Kidney epithelial cell (primary cell): ENCODE results near the gene ACP3. TPM values are rescaled to one million over a fixed set of nuclear protein-coding genes. Genes with fewer than 3 reads are reported as not detected.

Experiments
- DNase-seq: peaks from one replicate; pipeline ENCODE4 v3.0.0-alpha.2; 2010; ENCODE audit warnings: low read depth
- H3K27me3 ChIP-seq: 2 replicates; pipeline ENCODE4 v1.6.0; 2011; ENCODE audit warnings: low read length; ENCODE audit not compliant: control insufficient read depth, insufficient read depth
- H3K36me3 ChIP-seq: 2 replicates; pipeline ENCODE4 v1.5.1; 2011; ENCODE audit warnings: low read length; ENCODE audit not compliant: control insufficient read depth, insufficient read depth
- H3K4me3 ChIP-seq: 2 replicates; pipeline ENCODE4 v1.5.1; 2011; ENCODE audit warnings: low read depth, mild to moderate bottlenecking, control low read depth, low read length
- total RNA-seq: library from RNA; depleted of rRNA; stranded (reverse); fragments of >200 nt; gene quantifications from 2 replicates; pipeline ENCODE4 v1.2.3, GENCODE V29; 2015
- TF ChIP-seq, protein P1 (sequence below): IDR thresholded peaks from 2 replicates; pipeline ENCODE4 v1.5.1; 2011; ENCODE audit warnings: mild to moderate bottlenecking, moderate library complexity, low read length, control low read depth, inconsistent platforms; ENCODE audit not compliant: insufficient read depth, poor library complexity, severe bottlenecking

The ACP3 gene, protein sequence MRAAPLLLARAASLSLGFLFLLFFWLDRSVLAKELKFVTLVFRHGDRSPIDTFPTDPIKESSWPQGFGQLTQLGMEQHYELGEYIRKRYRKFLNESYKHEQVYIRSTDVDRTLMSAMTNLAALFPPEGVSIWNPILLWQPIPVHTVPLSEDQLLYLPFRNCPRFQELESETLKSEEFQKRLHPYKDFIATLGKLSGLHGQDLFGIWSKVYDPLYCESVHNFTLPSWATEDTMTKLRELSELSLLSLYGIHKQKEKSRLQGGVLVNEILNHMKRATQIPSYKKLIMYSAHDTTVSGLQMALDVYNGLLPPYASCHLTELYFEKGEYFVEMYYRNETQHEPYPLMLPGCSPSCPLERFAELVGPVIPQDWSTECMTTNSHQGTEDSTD
- 0.46 and 1.8 TPM in 2 replicates for total RNA-seq

DNA sequence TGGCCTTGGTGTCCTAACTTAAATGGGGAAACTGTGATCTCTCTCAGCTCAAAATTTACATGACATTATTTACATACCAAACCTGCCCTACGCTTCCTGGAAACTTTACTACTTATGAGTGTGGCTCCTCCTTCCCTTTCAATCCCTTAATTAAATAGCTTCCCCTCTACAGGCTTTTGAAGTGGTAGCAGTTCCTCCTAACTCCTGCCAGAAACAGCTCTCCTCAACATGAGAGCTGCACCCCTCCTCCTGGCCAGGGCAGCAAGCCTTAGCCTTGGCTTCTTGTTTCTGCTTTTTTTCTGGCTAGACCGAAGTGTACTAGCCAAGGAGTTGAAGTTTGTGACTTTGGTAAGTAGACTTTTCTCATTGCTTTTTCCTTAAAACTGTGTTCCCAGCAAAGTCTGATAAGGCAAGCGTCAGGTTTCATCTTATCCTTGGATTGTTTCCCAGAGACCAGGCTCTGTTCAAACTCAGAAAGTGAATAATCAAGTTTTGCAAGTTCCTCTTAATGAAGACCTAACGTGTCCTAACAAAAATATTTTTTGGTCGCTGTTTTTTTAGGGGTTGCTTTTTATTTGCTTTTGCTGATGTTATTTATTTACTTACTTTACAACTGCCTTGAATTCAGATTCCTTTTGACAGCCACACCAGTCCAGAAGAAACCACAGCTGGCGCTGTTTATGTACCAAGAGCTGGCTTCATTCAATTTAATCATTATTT is at the start of gene ACP3:
ACP3 (plus strand) TSS at position 179 of the 720 bp plus-strand sequence; CDS start at position 229, 50 bp downstream.
- no peaks in the 10 kb centered on the region for H3K27me3 ChIP-seq
- TF ChIP-seq, protein P1, sequence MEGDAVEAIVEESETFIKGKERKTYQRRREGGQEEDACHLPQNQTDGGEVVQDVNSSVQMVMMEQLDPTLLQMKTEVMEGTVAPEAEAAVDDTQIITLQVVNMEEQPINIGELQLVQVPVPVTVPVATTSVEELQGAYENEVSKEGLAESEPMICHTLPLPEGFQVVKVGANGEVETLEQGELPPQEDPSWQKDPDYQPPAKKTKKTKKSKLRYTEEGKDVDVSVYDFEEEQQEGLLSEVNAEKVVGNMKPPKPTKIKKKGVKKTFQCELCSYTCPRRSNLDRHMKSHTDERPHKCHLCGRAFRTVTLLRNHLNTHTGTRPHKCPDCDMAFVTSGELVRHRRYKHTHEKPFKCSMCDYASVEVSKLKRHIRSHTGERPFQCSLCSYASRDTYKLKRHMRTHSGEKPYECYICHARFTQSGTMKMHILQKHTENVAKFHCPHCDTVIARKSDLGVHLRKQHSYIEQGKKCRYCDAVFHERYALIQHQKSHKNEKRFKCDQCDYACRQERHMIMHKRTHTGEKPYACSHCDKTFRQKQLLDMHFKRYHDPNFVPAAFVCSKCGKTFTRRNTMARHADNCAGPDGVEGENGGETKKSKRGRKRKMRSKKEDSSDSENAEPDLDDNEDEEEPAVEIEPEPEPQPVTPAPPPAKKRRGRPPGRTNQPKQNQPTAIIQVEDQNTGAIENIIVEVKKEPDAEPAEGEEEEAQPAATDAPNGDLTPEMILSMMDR, result no peak
- no peaks in the 10 kb centered on the region for H3K36me3 ChIP-seq
- no peak within 1 kb of the TSS for H3K4me3 ChIP-seq
- DNase-seq, result no peak

DNA sequence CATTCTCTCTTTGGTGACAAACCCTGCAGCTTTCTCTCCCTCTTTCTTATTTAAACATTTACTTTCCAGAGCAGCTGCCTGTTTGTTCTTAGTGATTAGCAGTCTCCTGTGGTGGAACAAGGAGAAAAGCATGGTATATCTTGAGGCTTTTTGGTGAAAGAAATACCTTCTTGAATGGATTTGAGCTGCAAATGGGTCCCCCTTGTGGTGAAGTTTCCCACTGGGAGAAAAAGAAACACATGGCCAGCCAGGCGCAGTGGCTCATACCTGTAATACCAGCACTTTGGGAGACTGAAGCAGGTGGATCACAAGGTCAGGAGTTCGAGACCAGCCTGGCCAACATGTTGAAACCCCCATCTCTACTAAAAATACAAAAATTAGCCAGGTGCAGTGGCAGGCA is 48.3 kb upstream of the ACP3 start:
- Histone ChIP-seq H3K27me3 (no peaks in the 10 kb centered on the region), H3K36me3 (no peaks in the 10 kb centered on the region), H3K4me3 (no peak overlapping the region)
- no peak for DNase-seq
- TF ChIP-seq, protein P1, result peak; percentile 48

DNA sequence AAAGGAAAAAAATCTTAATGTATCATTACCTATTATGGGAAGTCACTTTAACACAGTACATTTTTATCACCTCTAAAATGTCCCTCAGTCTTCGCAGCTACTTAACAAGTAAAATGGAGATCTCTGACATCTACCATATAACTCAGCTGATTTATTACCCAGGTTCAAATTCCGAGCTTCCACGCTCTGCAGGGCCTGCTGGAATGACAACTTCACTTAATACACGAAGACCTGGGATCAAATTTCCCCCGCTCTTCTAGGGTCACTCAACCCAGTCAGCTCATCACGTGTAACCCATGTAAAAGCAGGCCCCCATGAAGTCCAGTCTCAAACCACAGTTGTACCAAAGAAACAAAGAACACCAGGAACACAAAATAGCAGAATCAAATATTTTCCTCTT is 44.2 kb upstream of the ACP3 start:
- no peaks in the 10 kb centered on the region for H3K36me3 ChIP-seq
- H3K27me3 ChIP-seq, result no peaks in the 10 kb centered on the region
- no peak for DNase-seq
- no peak overlapping the region for H3K4me3 ChIP-seq
- TF ChIP-seq, protein P1, result no peak

DNA sequence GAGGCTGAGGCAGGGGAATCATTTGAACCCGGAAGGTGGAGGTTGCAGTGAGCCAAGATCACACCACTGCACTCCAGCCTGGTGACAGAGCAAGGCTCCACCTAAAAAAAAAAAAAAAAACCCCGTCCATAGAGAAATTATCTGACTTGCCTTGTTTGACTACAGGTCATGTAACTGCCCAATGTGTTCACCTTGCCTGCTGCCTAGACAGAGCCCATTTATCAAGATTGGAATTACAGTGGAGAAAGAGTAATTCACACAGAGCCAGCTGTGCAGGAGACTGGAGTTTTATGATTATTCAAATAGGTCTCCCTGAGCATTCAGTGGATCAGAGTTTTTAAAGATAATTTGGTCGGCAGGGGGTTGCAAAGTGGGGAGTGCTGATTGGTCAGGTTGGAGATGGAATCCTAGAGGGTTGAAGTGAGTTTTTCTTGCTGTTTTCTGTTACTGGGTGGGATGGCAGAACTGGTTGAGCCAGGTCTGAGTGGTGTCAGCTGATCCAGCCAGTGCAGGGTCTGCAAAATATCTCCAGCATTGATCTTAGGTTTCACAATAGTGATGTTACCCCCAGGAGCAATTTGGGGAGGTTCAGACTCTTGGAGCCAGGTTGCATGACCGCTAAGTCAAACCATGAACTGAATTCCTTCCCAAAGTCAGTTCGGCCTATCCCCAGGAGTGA is 40.8 kb upstream of the ACP3 start:
- H3K36me3 ChIP-seq, result no peaks in the 10 kb centered on the region
- no peak for DNase-seq
- no peaks in the 10 kb centered on the region for H3K27me3 ChIP-seq
- TF ChIP-seq, protein P1, result no peak
- no peak overlapping the region for H3K4me3 ChIP-seq

DNA sequence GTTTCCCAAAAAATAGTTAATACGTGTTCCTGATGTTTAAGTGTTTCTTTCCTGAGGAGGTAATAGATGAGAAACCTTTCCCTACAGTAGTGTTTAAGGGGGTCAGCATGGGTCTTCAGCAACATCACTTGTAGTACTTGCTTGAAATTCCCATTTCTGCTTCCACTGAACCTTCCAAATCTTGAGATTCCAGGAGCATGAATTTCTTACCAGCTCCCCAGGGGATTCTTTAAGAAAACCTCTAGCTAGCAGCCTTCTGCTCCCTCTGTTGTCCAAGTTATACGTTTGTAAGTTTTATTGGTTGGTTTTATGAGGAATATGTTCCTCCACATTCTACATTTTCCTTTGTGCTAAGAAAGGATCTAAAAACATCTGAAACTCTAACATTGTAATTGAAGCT is 38.2 kb upstream of the ACP3 start:
- no peak for DNase-seq
- TF ChIP-seq, protein P1, result no peak
- H3K36me3 ChIP-seq, result no peaks in the 10 kb centered on the region
- no peaks in the 10 kb centered on the region for H3K27me3 ChIP-seq
- no peak overlapping the region for H3K4me3 ChIP-seq
